IMR-90 (cell line): ENCODE data around the gene MMP23B. TPM values are rescaled to one million over a fixed set of nuclear protein-coding genes. Genes with fewer than 3 reads are reported as not detected.

Source experiments
- ATAC-seq: fragments of 200-7000 bp; cut with Tn5 transposase; 2 replicates; pipeline ENCODE4 v1.9.1; 2020; ENCODE audit warnings: low read depth, mild to moderate bottlenecking, moderate library complexity
- BruUV-seq: library from RNA; stranded (reverse); fragments of 400-500 nt; replicated peaks from 2 replicates; lab custom pipeline; 2021; lab: Mats Ljungman, UMichigan
- CTCF ChIA-PET: fragments of 300-600 bp; formaldehyde crosslinking; extraction: SDS; loops from one replicate; lab custom pipeline; 2021; ENCODE audit warnings: antibody characterized with exemption; lab: Yijun Ruan, JAX
- POLR2A ChIA-PET: fragments of 300-600 bp; sonication (Branson Sonifier 250); formaldehyde crosslinking; loops from one replicate; lab custom pipeline; 2022; ENCODE audit warnings: antibody characterized with exemption; ENCODE audit not compliant: unreplicated experiment; lab: Charles Lee
- DNase-seq: peaks from one replicate; pipeline ENCODE4 v3.0.0; 2013
- H2AFZ ChIP-seq: replicated peaks from 2 replicates; pipeline ENCODE3; 2013; ENCODE audit warnings: low read length, mild to moderate bottlenecking; ENCODE audit not compliant: poor library complexity
- H2AK5ac ChIP-seq: 2 replicates; pipeline ENCODE4 v1.6.1; 2013; ENCODE audit warnings: low read depth, low read length, inconsistent platforms
- H2AK9ac ChIP-seq: replicated peaks from 2 replicates; pipeline ENCODE3; 2013; ENCODE audit warnings: mild to moderate bottlenecking, low read depth, low read length, moderate library complexity; ENCODE audit not compliant: poor library complexity
- H2BK120ac ChIP-seq: 2 replicates; pipeline ENCODE4 v1.6.1; 2013; ENCODE audit warnings: low read depth, low read length, inconsistent platforms
- H2BK15ac ChIP-seq: 3 replicates; pipeline ENCODE4 v1.6.1; 2013; ENCODE audit warnings: low read depth, low read length, inconsistent platforms
- H2BK20ac ChIP-seq: 2 replicates; pipeline ENCODE4 v1.6.1; 2013; ENCODE audit warnings: low read depth, mild to moderate bottlenecking, inconsistent platforms, low read length, moderate library complexity
- H2BK5ac ChIP-seq: 2 replicates; pipeline ENCODE4 v1.6.1; 2013; ENCODE audit warnings: mild to moderate bottlenecking, low read depth, low read length, inconsistent platforms; ENCODE audit not compliant: poor library complexity, severe bottlenecking
- H3K14ac ChIP-seq: replicated peaks from 2 replicates; pipeline ENCODE4 v1.6.1; 2013; ENCODE audit warnings: low read depth, low read length, inconsistent platforms
- H3K18ac ChIP-seq: 2 replicates; pipeline ENCODE4 v1.6.1; 2013; ENCODE audit warnings: low read depth, low read length, control low read depth
- H3K23ac ChIP-seq: 2 replicates; pipeline ENCODE4 v1.6.1; 2013; ENCODE audit warnings: low read depth, low read length, inconsistent platforms
- H3K27ac ChIP-seq: 2 replicates; pipeline ENCODE4 v1.5.1; 2013; ENCODE audit warnings: mild to moderate bottlenecking, control low read depth, low read length; ENCODE audit not compliant: insufficient read depth
- H3K27me3 ChIP-seq: 2 replicates; pipeline ENCODE4 v1.6.1; 2013; ENCODE audit warnings: low read length; ENCODE audit not compliant: control insufficient read depth, insufficient read depth
- H3K36me3 ChIP-seq: 2 replicates; pipeline ENCODE4 v1.6.1; 2013; ENCODE audit warnings: low read length, mixed read lengths; ENCODE audit not compliant: control insufficient read depth, insufficient read depth
- H3K4ac ChIP-seq: 2 replicates; pipeline ENCODE4 v1.6.1; 2013; ENCODE audit warnings: low read depth, low read length, inconsistent platforms
- H3K4me1 ChIP-seq: 2 replicates; pipeline ENCODE4 v1.6.1; 2013; ENCODE audit warnings: low read length, mixed read lengths; ENCODE audit not compliant: control insufficient read depth, insufficient read depth
- H3K4me2 ChIP-seq: 2 replicates; pipeline ENCODE4 v1.6.1; 2013; ENCODE audit warnings: low read depth, mild to moderate bottlenecking, control low read depth, low read length, moderate library complexity
- H3K4me3 ChIP-seq: 2 replicates; pipeline ENCODE4 v1.5.1; 2013; ENCODE audit warnings: low read depth, mild to moderate bottlenecking, control low read depth, low read length, moderate library complexity; ENCODE audit not compliant: insufficient read depth
- H3K56ac ChIP-seq: 2 replicates; pipeline ENCODE4 v1.6.1; 2013; ENCODE audit warnings: low read length, inconsistent platforms; ENCODE audit not compliant: insufficient read depth; ENCODE audit errors: extremely low read depth
- H3K79me1 ChIP-seq, 2 experiments: 2 replicates each; pipeline ENCODE4 v1.6.1; 2013; ENCODE audit warnings: low read length in 2 of 2, inconsistent platforms in 1 of 2, low read depth in 1 of 2
- H3K9ac ChIP-seq: 2 replicates; pipeline ENCODE4 v1.6.1; 2013; ENCODE audit warnings: low read depth, low read length, control low read depth
- H3K9me1 ChIP-seq: 2 replicates; pipeline ENCODE4 v1.6.1; 2013; ENCODE audit warnings: low read length, inconsistent platforms; ENCODE audit not compliant: insufficient read depth
- H3K9me3 ChIP-seq: 2 replicates; pipeline ENCODE4 v1.6.1; 2013; ENCODE audit warnings: low read length; ENCODE audit not compliant: control insufficient read depth, insufficient read depth
- H4K20me1 ChIP-seq: 2 replicates; pipeline ENCODE4 v1.6.1; 2013; ENCODE audit warnings: low read length, inconsistent platforms; ENCODE audit not compliant: insufficient read depth
- H4K5ac ChIP-seq: 2 replicates; pipeline ENCODE4 v1.6.1; 2013; ENCODE audit warnings: mild to moderate bottlenecking, low read depth, low read length, control low read depth
- H4K8ac ChIP-seq, 2 experiments: 2 replicates each; pipeline ENCODE4 v1.6.1; 2013; ENCODE audit warnings: low read depth in 2 of 2, low read length in 2 of 2, control low read depth in 1 of 2, inconsistent platforms in 1 of 2
- H4K91ac ChIP-seq: 2 replicates; pipeline ENCODE4 v1.6.1; 2013; ENCODE audit warnings: low read depth, low read length, inconsistent platforms; ENCODE audit not compliant: insufficient read depth
- BHLHE40 ChIP-seq: fragments of 150-350 bp; IDR thresholded peaks from 2 replicates; pipeline ENCODE4 v1.6.1; 2016; ENCODE audit warnings: mild to moderate bottlenecking, low read depth, low read length
- CHD1 ChIP-seq: IDR thresholded peaks from 2 replicates; pipeline ENCODE4 v1.6.1; 2012; ENCODE audit warnings: low read depth, low read length, improper control_type of control experiment
- MAZ ChIP-seq: IDR thresholded peaks from 2 replicates; pipeline ENCODE4 v1.6.1; 2012; ENCODE audit warnings: low read depth, mild to moderate bottlenecking, low read length, improper control_type of control experiment, moderate library complexity, borderline replicate concordance
- MXI1 ChIP-seq: IDR thresholded peaks from 2 replicates; pipeline ENCODE4 v1.6.1; 2012; ENCODE audit warnings: low read depth, mild to moderate bottlenecking, low read length, moderate library complexity, borderline replicate concordance
- NFE2L2 ChIP-seq: fragments of 150-350 bp; IDR thresholded peaks from 2 replicates; pipeline ENCODE4 v1.6.1; 2016; ENCODE audit warnings: low read depth, mild to moderate bottlenecking, low read length
- RCOR1 ChIP-seq: IDR thresholded peaks from 2 replicates; pipeline ENCODE4 v1.6.1; 2012; ENCODE audit warnings: mild to moderate bottlenecking, low read length, improper control_type of control experiment; ENCODE audit not compliant: insufficient replicate concordance
- SMC3 ChIP-seq: fragments of 150-350 bp; IDR thresholded peaks from 2 replicates; pipeline ENCODE4 v1.6.1; 2016; ENCODE audit warnings: low read depth, mild to moderate bottlenecking, antibody characterized with exemption, low read length, moderate library complexity
- WGBS, 2 experiments: methylation state at CpG; one replicate each; pipeline versions ENCODE4 v1.1.5 to v1.1.7; 2013; ENCODE audit warnings: missing lambda C conversion rate in 2 of 2; ENCODE audit not compliant: insufficient read length in 1 of 2; ENCODE audit errors: extremely low coverage in 2 of 2; 5-methylcytosine and 5-hydroxymethylcytosine counted together
- dilution Hi-C: fragments of 300-500 bp; cut with HindIII; formaldehyde crosslinking; loops from one replicate; pipeline ENCODE4 v1.14.3; 2018; ENCODE audit warnings: low sequenced_read_pairs; ENCODE audit not compliant: unreplicated experiment
- in situ Hi-C: fragments of 300-500 bp; cut with MboI; formaldehyde crosslinking; loops from 3 replicates; pipeline ENCODE4 v1.14.3; 2019; ENCODE audit warnings: low sequenced_read_pairs, inconsistent platforms, mixed read lengths
- intact Hi-C: fragments of 100-400 bp; cut with micrococcal nuclease; formaldehyde crosslinking; loops from 2 replicates; pipeline ENCODE4 v1.10.0; 2022
- polyA plus RNA-seq, 3 experiments: library from polyadenylated mRNA; depleted of rRNA; stranded (reverse); fragments of >200 nt; gene quantifications; 2 replicates each; pipeline ENCODE4 v1.2.3, GENCODE V29; 2012; ENCODE audit warnings: low replicate concordance in 1 of 3
- total RNA-seq: library from RNA; depleted of rRNA; stranded (reverse); fragments of >200 nt; gene quantifications from 2 replicates; pipeline ENCODE4 v1.2.3, GENCODE V29; 2012
- TF ChIP-seq, protein P1 (sequence below): conservative IDR thresholded peaks from 2 replicates; pipeline ENCODE4 v1.5.1; 2012; ENCODE audit warnings: mild to moderate bottlenecking, low read depth, low read length, improper control_type of control experiment
- TF ChIP-seq, protein P2 (sequence below): fragments of 150-350 bp; IDR thresholded peaks from 2 replicates; pipeline ENCODE4 v1.6.1; 2017; ENCODE audit warnings: mild to moderate bottlenecking, antibody characterized with exemption, low read length, low read depth

The MMP23B gene
- total and polyA plus RNA-seq, 2 of the 4 experiments (the other 2 are of a cell fraction), result 1.1 to 5.4 TPM

DNA sequence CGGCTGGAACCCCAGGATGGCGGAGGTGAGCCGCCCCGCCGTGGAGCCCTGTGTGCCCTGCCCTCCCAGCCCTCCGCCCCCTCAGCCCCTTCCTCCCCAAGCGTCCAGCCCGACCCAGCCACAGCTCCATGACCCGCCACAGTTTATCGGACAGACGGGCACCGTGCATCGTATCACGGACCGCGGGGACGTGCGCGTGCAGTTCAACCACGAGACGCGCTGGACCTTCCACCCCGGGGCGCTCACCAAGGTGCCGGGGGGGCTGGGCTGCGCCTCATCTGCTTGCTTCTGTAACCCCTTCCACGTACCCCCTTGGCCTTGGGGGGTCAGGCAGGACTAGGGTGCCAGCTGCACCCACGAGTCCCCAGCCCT, 6.6 kb upstream of the MMP23B start:
- Histone ChIP-seq H3K27me3 (no peaks in the 10 kb centered on the region), H2AK5ac (no peak overlapping the region), H4K20me1 (peaks cover 20% of the 10 kb centered on the region), H3K4me3 (no peak overlapping the region), H3K4me2 (no peak overlapping the region), H3K4me1 (peaks cover 3% of the 10 kb centered on the region; the same call in 1 of the 2 replicates), H3K9ac (no peak overlapping the region), H3K9me3 (no peaks in the 10 kb centered on the region), H2BK15ac (no peak overlapping the region), H3K9me1 (no peaks in the 10 kb centered on the region), H3K18ac (no peak overlapping the region), H4K8ac (no peak overlapping the region), H3K4ac (no peak overlapping the region), H3K14ac (no peak overlapping the region), H2AFZ (no peak overlapping the region), H2BK5ac (no peak overlapping the region), H3K56ac (no peak overlapping the region), H3K23ac (no peak overlapping the region), H3K36me3 (peaks cover 31% of the 10 kb centered on the region), H4K91ac (no peak overlapping the region), H2BK120ac (no peak overlapping the region), H4K5ac (no peak overlapping the region), H2BK20ac (no peak overlapping the region), H2AK9ac (peak overlapping the region; percentile 42), H3K27ac (no peak overlapping the region), H3K79me1 (peaks cover 0 to 16% of the 10 kb centered on the region in 2 experiments; a peak in 1 of 4 replicates)
- dilution Hi-C loops, result no loop called here
- WGBS, 2 experiments, result 70% methylated on average over 2 of the region's 28 CpGs; no CpG with 5 or more reads in 1 of the 2 experiments
- ChIA-PET CTCF (no interaction called here), POLR2A (no interaction called here)
- intact Hi-C loops, result no loop called here
- ATAC-seq, result no peak
- BruUV-seq, result no TSS peak
- in situ Hi-C loops, result no loop called here
- TF ChIP-seq MAZ, result no peak
- TF ChIP-seq SMC3, result no peak
- TF ChIP-seq, protein P1, sequence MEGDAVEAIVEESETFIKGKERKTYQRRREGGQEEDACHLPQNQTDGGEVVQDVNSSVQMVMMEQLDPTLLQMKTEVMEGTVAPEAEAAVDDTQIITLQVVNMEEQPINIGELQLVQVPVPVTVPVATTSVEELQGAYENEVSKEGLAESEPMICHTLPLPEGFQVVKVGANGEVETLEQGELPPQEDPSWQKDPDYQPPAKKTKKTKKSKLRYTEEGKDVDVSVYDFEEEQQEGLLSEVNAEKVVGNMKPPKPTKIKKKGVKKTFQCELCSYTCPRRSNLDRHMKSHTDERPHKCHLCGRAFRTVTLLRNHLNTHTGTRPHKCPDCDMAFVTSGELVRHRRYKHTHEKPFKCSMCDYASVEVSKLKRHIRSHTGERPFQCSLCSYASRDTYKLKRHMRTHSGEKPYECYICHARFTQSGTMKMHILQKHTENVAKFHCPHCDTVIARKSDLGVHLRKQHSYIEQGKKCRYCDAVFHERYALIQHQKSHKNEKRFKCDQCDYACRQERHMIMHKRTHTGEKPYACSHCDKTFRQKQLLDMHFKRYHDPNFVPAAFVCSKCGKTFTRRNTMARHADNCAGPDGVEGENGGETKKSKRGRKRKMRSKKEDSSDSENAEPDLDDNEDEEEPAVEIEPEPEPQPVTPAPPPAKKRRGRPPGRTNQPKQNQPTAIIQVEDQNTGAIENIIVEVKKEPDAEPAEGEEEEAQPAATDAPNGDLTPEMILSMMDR, result no peak
- TF ChIP-seq, protein P2, sequence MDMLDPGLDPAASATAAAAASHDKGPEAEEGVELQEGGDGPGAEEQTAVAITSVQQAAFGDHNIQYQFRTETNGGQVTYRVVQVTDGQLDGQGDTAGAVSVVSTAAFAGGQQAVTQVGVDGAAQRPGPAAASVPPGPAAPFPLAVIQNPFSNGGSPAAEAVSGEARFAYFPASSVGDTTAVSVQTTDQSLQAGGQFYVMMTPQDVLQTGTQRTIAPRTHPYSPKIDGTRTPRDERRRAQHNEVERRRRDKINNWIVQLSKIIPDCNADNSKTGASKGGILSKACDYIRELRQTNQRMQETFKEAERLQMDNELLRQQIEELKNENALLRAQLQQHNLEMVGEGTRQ, result no peak
- no peak for TF ChIP-seq MXI1
- TF ChIP-seq NFE2L2, result no peak
- no peak for TF ChIP-seq CHD1
- no peak for TF ChIP-seq BHLHE40
- TF ChIP-seq RCOR1, result no peak
- DNase-seq, result no peak
